Tibial artery (tissue), 4 donors: ENCODE data around the gene TXLNG.

ENCODE experiments used
- DNase-seq, 2 donors: peaks; one replicate each; pipeline ENCODE4 v3.0.0-alpha.2; 2019
- H3K27ac ChIP-seq, 2 donors: fragments of 200-600 bp; sonication (generic) in 1 of 2; 1 replicate in 1 of 2; 2 replicates in 1 of 2; pipeline ENCODE4 v1.5.1; 2018 to 2019; ENCODE audit warnings: mild to moderate bottlenecking in 1 of 2
- H3K27me3 ChIP-seq, 2 donors: fragments of 200-600 bp; sonication (generic) in 1 of 2; one replicate each; pipeline versions ENCODE4 v1.5.1 to v1.6.0; 2016 to 2019
- H3K36me3 ChIP-seq, 3 donors: fragments of 200-600 bp; sonication (generic) in 2 of 3; one replicate each; pipeline ENCODE4 v1.5.1; 2016 to 2019; ENCODE audit warnings: mild to moderate bottlenecking in 2 of 3
- H3K4me1 ChIP-seq, 4 donors: fragments of 200-600 bp; sonication (generic) in 2 of 4; 1 replicate in 3 of 4; 2 replicates in 1 of 4; pipeline ENCODE4 v1.5.1; 2016 to 2019
- H3K4me3 ChIP-seq, 2 donors: fragments of 200-600 bp; sonication (generic) in 1 of 2; 1 replicate in 1 of 2; 2 replicates in 1 of 2; pipeline ENCODE4 v1.5.1; 2018 to 2019; ENCODE audit warnings: mild to moderate bottlenecking in 2 of 2
- H3K9me3 ChIP-seq, 3 donors: fragments of 200-600 bp; sonication (generic) in 1 of 3; one replicate each; pipeline ENCODE4 v1.5.1; 2016 to 2019
- intact Hi-C: fragments of 100-400 bp; cut with DNase I; formaldehyde crosslinking; loops from one replicate; pipeline ENCODE4 v1.15.0; 2023; ENCODE audit warnings: low total_unique reads
- TF ChIP-seq, protein P1 (sequence below), 2 experiments: fragments of 200-600 bp in 1 of 2; fragments of 450-650 bp in 1 of 2; IDR thresholded peaks; one replicate each; pipeline ENCODE4 v1.5.1; 2017 to 2019; ENCODE audit warnings: antibody characterized with exemption in 2 of 2, mild to moderate bottlenecking in 1 of 2, moderate library complexity in 1 of 2

Gene TXLNG

DNA sequence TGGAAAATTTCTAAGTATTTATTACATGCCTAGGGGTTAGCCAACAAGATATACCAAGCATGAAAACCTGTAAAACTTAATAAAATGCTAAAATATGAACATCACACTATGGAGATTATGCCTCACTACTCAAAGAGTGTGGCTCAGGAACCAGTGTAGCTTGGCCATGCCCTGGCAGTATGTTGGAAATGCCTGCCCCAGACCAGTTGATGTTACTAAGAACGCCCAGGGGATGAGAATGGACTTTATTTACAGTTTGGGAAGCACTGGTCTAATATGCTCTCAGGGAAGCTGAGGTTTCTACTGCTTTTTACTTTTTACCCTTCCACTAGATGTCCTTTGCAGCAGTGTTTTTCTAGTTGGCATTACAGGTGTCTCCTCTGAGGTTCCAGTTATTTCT is 23.7 kb upstream of the TXLNG start:
- H3K4me3 ChIP-seq: no peak overlapping the region
- no peak overlapping the region for H3K27ac ChIP-seq
- no peaks in the 10 kb centered on the region for H3K9me3 ChIP-seq
- H3K36me3 ChIP-seq: peaks cover 0 to 38% (median 31%) of the 10 kb centered on the region in 3 donors
- H3K4me1 ChIP-seq: no peaks in the 10 kb centered on the region
- TF ChIP-seq, protein P1, sequence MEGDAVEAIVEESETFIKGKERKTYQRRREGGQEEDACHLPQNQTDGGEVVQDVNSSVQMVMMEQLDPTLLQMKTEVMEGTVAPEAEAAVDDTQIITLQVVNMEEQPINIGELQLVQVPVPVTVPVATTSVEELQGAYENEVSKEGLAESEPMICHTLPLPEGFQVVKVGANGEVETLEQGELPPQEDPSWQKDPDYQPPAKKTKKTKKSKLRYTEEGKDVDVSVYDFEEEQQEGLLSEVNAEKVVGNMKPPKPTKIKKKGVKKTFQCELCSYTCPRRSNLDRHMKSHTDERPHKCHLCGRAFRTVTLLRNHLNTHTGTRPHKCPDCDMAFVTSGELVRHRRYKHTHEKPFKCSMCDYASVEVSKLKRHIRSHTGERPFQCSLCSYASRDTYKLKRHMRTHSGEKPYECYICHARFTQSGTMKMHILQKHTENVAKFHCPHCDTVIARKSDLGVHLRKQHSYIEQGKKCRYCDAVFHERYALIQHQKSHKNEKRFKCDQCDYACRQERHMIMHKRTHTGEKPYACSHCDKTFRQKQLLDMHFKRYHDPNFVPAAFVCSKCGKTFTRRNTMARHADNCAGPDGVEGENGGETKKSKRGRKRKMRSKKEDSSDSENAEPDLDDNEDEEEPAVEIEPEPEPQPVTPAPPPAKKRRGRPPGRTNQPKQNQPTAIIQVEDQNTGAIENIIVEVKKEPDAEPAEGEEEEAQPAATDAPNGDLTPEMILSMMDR (IDR thresholded peaks at IDR 0.05): no peak
- intact Hi-C loops: no loop called here
- DNase-seq: no peak
- H3K27me3 ChIP-seq: no peaks in the 10 kb centered on the region

DNA sequence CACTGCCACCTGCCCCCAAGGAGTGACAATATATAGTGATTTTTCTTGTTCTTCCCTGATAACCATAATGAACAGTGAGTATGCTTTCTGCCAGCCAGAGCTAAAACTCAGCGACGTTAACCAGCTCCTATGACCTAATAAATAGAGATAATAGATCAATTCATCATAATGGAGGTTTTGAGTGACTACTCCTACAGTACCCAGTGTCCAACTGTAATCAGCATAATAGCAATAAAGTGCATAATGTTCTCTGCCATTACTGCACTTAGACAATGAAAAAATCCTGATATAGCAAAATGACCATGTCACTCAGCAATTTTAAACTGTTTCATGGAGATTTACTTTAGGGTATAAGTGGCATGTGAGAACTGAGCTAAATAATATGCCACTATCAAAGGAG is 20.7 kb upstream of the TXLNG start:
- no peak for DNase-seq
- H3K4me1 ChIP-seq: no peaks in the 10 kb centered on the region
- H3K27me3 ChIP-seq: no peaks in the 10 kb centered on the region
- H3K36me3 ChIP-seq: peaks cover 0 to 8% (median 4%) of the 10 kb centered on the region in 3 donors
- no peak overlapping the region for H3K4me3 ChIP-seq
- no peaks in the 10 kb centered on the region for H3K9me3 ChIP-seq
- intact Hi-C loops: no loop called here
- TF ChIP-seq, protein P1 (IDR thresholded peaks at IDR 0.05): no peak
- no peak overlapping the region for H3K27ac ChIP-seq

DNA sequence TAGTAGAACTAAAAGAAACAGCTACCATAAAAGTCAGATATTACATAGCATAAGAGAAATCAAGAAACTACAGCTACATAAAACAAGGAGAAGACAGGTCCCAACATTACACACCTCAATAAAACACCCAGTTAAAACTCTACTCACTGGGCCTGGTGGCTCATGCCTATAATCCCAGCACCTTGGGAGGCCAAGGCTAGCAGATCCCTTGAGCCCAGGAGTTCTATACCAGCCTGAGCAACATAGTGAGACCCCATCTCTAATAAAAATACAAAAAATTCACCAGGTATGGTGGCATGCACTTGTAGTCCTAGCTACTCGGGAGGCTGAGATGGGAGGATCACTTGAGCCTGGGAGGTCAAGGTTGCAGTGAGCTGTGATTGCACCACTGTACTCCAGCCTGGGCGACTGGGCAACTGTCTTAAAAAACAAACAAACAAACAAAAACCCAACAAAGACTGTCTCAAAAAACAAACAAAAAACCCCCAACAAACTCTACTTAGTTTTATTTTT is 15.2 kb upstream of the TXLNG start:
- no peak overlapping the region for H3K4me3 ChIP-seq
- no peaks in the 10 kb centered on the region for H3K27me3 ChIP-seq
- no peaks in the 10 kb centered on the region for H3K4me1 ChIP-seq
- no peak for DNase-seq
- H3K9me3 ChIP-seq: no peaks in the 10 kb centered on the region
- intact Hi-C loops: no loop called here
- H3K36me3 ChIP-seq: no peaks in the 10 kb centered on the region
- H3K27ac ChIP-seq: no peak overlapping the region
- TF ChIP-seq, protein P1 (IDR thresholded peaks at IDR 0.05): no peak

DNA sequence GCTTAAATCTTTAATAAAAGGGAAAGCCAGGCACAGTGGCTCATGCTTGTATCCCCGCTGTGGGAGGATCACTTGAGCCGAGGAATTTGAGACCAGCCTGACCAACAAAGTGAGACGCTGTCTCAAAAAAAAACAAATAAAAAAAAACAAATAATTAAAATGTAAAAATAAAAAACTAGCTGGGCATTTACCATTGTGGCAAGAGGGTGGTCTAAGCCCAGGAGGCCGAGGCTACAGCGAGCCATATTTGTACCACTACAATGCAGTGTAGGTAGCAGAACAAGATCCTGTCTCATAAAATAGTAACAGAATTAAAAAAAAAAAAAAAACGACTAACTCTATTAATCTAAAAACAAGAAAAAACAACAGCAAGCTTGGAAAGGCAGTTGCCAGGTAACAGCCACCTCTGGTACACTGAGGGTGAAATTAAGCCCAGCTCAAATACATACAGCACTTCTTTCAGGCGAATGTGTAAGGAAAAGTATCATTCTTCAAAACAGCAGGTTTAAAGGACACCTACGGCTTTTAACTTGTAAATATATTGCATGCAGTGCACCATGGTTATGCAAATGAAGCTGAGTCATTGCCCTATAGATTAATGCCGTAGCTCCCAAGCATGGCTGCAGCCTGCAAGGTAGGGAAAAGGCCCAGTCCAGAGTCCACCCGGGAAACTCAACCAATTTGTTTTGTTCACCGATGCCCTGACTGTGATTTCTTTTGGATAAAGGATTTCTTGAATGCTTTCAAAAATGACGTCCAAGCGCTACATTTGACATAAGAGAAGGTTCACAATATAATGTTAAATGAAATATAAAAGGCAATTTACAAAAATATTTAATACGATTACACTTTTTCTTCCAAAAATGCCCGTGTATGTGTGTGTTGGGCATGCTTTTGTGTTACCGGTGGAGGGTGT is 14.5 kb upstream of the TXLNG start:
- no peak for DNase-seq
- Histone ChIP-seq H3K36me3 (no peaks in the 10 kb centered on the region), H3K27ac (no peak overlapping the region), H3K4me1 (no peaks in the 10 kb centered on the region), H3K27me3 (no peaks in the 10 kb centered on the region), H3K9me3 (no peaks in the 10 kb centered on the region), H3K4me3 (no peak overlapping the region)
- intact Hi-C loops: no loop called here
- TF ChIP-seq, protein P1 (IDR thresholded peaks at IDR 0.05): no peak

DNA sequence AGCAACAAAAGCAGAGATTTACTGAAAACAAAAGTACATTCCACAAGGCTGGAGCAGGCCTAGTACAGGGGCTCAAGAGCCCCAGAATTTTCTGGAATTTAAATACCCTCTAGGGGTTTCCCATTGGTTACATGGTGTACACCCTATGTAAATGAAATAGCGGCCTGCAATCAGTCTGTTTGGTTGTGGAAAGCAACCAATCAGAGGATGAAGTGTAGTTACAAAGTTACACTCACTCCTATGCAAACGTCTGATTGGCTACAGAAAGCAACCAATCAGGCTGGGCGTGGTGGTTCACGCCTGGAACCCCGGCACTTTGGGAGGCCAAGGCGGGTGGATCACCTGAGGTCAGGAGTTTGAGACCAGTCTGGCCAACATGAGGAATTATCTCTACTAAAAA is 13.8 kb upstream of the TXLNG start:
- intact Hi-C loops: no loop called here
- TF ChIP-seq, protein P1 (IDR thresholded peaks at IDR 0.05): no peak

More for the DNA sequence above, 13.8 kb upstream of the TXLNG start:
- Histone ChIP-seq H3K36me3 (no peaks in the 10 kb centered on the region), H3K9me3 (no peaks in the 10 kb centered on the region), H3K27ac (no peak overlapping the region), H3K27me3 (no peaks in the 10 kb centered on the region), H3K4me1 (no peaks in the 10 kb centered on the region), H3K4me3 (no peak overlapping the region)
- no peak for DNase-seq
